GM10266 (cell line): ENCODE measurements around the gene IGSF9.

Source experiments
- DNase-seq: peaks from one replicate; pipeline ENCODE4 v3.0.0; 2012; ENCODE audit errors: extremely low spot score
- CTCF ChIP-seq: IDR thresholded peaks from 2 replicates; pipeline ENCODE4 v1.5.1; 2012; ENCODE audit warnings: mild to moderate bottlenecking, low read depth; ENCODE audit not compliant: control insufficient read depth, insufficient read depth; ENCODE audit errors: missing control alignments

The IGSF9 gene

GRCh38 chr1:159881622-159882526, 63.5 kb downstream of the IGSF9 start:
- DNase-seq: no peak
- no peak for TF ChIP-seq CTCF

GRCh38 chr1:159880430-159880829, 65.0 kb downstream of the IGSF9 start:
- no peak for DNase-seq

GRCh38 chr1:159879977-159880376, 65.4 kb downstream of the IGSF9 start:
- no peak for DNase-seq
- TF ChIP-seq CTCF: no peak

More at GRCh38 chr1:159880430-159880829, 65.0 kb downstream of the IGSF9 start:
- no peak for TF ChIP-seq CTCF

GRCh38 chr1:159879136-159879535, 66.3 kb downstream of the IGSF9 start:
- TF ChIP-seq CTCF: no peak
- DNase-seq: no peak

DNA sequence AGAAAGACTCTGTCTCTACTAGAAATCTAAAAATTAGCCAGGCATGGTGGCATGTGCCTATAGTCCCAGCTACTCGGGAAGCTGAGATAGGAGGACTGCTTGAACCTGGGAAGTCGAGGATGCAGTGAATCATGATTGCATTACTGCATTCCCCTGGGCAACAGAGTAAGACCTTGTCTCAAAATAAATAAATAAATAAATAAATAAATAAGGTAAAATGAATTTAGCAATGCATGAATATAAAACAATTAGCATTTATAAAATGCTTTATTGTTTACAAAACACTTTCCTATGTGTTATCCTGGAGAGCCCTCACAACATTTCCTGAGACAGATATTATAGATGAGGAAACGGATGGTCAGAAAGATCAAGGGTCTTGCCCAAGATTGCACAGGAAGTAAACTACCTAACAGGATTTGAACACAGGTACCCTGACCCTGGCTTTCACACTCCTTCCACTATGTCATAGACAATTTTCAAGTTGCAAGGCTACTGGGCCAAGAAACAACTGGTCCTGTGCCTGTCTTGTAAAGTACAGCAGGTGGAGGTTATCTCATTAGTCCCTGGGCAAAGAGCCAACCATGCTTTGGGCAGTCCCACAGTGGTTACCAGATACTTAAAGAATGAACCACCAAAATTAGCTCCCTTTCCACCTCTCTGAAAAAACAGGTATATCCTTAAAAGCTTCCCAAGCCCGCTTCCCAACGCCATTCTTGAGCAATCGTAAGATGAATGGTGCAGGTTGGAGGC, 67.5 kb downstream of the IGSF9 start:
- no peak for DNase-seq
- no peak for TF ChIP-seq CTCF
